ENCODE results near the gene UBASH3A. TPM values are rescaled to one million over a fixed set of nuclear protein-coding genes. Genes with fewer than 3 reads are reported as not detected.

UBASH3A gene
- total RNA-seq, 4 donors from 2014 or later: 3.9 to 14.0 (median 5.3) TPM

DNA sequence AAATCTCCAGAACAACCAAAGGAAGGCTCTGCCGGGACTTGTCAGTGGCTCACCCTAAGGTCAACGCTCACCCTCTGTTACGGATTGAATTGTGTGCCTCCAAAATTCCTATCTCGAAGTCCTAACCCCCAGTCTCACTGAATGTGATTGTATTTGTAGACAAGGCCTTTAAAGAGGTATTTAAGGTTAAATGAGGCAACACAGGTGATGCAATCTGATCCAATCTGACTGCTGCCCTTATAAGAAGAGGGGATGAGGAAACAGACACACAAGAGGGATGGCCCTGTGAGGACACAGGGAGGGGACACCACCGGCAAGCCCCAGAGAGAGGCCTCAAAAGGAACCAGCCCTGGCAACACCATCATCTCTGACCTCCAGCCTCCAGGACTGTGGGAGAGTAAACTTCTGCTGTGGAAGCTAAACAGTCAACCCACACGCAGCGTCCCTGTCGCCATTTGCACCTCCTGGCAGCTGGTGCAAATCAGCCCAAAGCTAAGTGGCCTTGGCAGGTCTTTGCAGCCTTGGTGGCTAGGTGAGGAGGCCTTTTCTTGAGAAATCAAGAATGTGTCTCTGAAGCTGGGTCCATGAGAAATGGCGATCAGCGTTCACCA is 24.2 kb downstream of the UBASH3A start:
- TF ChIP-seq, protein P1, sequence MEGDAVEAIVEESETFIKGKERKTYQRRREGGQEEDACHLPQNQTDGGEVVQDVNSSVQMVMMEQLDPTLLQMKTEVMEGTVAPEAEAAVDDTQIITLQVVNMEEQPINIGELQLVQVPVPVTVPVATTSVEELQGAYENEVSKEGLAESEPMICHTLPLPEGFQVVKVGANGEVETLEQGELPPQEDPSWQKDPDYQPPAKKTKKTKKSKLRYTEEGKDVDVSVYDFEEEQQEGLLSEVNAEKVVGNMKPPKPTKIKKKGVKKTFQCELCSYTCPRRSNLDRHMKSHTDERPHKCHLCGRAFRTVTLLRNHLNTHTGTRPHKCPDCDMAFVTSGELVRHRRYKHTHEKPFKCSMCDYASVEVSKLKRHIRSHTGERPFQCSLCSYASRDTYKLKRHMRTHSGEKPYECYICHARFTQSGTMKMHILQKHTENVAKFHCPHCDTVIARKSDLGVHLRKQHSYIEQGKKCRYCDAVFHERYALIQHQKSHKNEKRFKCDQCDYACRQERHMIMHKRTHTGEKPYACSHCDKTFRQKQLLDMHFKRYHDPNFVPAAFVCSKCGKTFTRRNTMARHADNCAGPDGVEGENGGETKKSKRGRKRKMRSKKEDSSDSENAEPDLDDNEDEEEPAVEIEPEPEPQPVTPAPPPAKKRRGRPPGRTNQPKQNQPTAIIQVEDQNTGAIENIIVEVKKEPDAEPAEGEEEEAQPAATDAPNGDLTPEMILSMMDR (IDR thresholded peaks at IDR 0.05): no peak
- Histone ChIP-seq H3K27ac (no peak overlapping the region), H3K9me3 (no peaks in the 10 kb centered on the region), H3K4me1 (peaks cover 0 to 14% (median 4%) of the 10 kb centered on the region in 4 donors), H3K4me3 (no peak overlapping the region), H3K27me3 (no peaks in the 10 kb centered on the region), H3K36me3 (no peaks in the 10 kb centered on the region)
- DNase-seq: no peak

DNA sequence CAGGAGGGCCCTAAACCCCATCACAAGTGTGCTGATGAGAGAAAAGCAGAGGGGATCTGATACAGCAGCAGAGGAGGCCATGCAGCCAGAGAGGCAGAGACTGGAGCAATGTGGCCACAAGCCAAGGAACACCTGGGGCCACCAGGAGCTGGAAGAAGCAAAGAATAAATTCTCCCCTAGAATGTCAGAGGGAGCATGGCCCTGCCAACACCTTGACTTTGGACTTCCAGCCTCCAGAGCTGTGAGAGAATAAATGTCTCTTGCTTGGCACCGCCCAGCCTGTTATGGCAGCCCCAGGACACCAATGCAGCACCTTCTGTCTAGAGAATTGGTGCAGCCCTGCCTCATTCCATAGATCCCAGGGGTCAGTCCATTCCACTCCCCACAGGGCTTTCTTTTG is 25.3 kb downstream of the UBASH3A start:
- H3K36me3 ChIP-seq: no peaks in the 10 kb centered on the region
- H3K4me3 ChIP-seq: no peak overlapping the region
- H3K9me3 ChIP-seq: no peaks in the 10 kb centered on the region
- H3K4me1 ChIP-seq: peaks cover 0 to 12% (median 4%) of the 10 kb centered on the region in 4 donors
- no peaks in the 10 kb centered on the region for H3K27me3 ChIP-seq
- DNase-seq: no peak
- no peak overlapping the region for H3K27ac ChIP-seq
- TF ChIP-seq, protein P1 (IDR thresholded peaks at IDR 0.05): no peak
- no peak for TF ChIP-seq POLR2A (IDR thresholded peaks at IDR 0.05)

DNA sequence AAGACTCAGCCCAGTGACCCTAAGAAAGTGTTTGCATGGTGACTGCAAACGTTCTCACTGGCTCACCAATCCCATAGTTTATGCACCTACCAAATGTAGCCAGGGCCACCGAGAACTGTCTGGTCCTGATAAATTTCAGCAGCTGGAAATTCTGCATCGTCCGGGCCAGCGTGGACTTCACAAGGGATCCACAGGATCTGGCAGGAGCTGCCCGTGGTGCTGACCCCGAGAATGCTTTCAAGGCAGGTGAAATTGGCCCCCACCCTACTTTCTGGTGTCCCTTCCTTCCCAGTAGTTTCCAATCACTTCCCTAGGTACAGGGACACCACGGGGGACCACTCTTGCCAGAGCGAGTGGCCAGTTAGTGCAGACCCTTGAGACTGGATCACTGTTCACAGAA is 26.2 kb downstream of the UBASH3A start:
- Histone ChIP-seq H3K27ac (no peak overlapping the region), H3K9me3 (no peaks in the 10 kb centered on the region), H3K36me3 (no peaks in the 10 kb centered on the region), H3K4me3 (no peak overlapping the region), H3K27me3 (no peaks in the 10 kb centered on the region), H3K4me1 (peaks cover 0 to 7% (median 3%) of the 10 kb centered on the region in 4 donors)
- DNase-seq: no peak
- TF ChIP-seq POLR2A (IDR thresholded peaks at IDR 0.05): no peak
- TF ChIP-seq, protein P1 (IDR thresholded peaks at IDR 0.05): no peak

GRCh38 chr21:42430521-42430920 is 26.8 kb downstream of the UBASH3A start:
- Histone ChIP-seq H3K27ac (no peak overlapping the region), H3K9me3 (no peaks in the 10 kb centered on the region), H3K27me3 (no peaks in the 10 kb centered on the region), H3K36me3 (no peaks in the 10 kb centered on the region), H3K4me1 (peaks cover 0 to 7% (median 2%) of the 10 kb centered on the region in 4 donors), H3K4me3 (no peak overlapping the region)
- DNase-seq: no peak
- TF ChIP-seq POLR2A (IDR thresholded peaks at IDR 0.05): no peak

DNA sequence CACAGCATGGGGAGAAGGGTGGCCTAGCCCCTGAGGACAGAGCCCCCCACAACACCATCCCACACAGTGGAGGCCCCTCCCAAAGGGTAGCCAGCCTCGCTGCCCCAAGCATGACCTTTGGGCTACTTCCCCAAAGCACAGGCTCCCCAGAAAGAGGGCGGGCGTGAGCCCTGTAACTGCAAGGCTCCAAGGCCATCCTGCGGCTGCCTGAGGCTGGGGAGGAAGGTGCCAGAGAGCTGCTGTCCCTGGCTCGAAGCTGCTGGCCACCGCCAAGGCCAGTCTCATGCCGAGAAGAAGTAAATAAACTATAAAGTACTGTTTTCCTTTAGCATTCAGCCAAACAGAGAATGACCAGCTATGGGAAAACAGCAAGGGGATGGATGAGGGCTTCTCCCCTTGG is 27.5 kb downstream of the UBASH3A start:
- TF ChIP-seq, protein P1 (IDR thresholded peaks at IDR 0.05): no peak
- TF ChIP-seq POLR2A (IDR thresholded peaks at IDR 0.05): no peak
- H3K4me3 ChIP-seq: no peak overlapping the region
- H3K4me1 ChIP-seq: peaks cover 0 to 7% (median 0%) of the 10 kb centered on the region in 4 donors
- no peaks in the 10 kb centered on the region for H3K36me3 ChIP-seq
- DNase-seq: no peak
- H3K27ac ChIP-seq: no peak overlapping the region
- no peaks in the 10 kb centered on the region for H3K27me3 ChIP-seq
- H3K9me3 ChIP-seq: peaks cover 0 to 4% (median 0%) of the 10 kb centered on the region in 4 donors

GRCh38 chr21:42432695-42433094 is 29.0 kb downstream of the UBASH3A start:
- no peak overlapping the region for H3K27ac ChIP-seq
- no peak for DNase-seq
- peaks cover 0 to 7% (median 0%) of the 10 kb centered on the region in 4 donors for H3K4me1 ChIP-seq
- H3K4me3 ChIP-seq: no peak overlapping the region
- peaks cover 0 to 6% (median 0%) of the 10 kb centered on the region in 4 donors for H3K9me3 ChIP-seq
- TF ChIP-seq POLR2A (IDR thresholded peaks at IDR 0.05): no peak
- TF ChIP-seq, protein P1 (IDR thresholded peaks at IDR 0.05): no peak
- H3K27me3 ChIP-seq: no peaks in the 10 kb centered on the region
- H3K36me3 ChIP-seq: no peaks in the 10 kb centered on the region

Data from Peyer's patch (tissue), 4 donors.